K562 (cell line): ENCODE results near the gene PTOV1. TPM values are rescaled to one million over a fixed set of nuclear protein-coding genes. Genes with fewer than 3 reads are reported as not detected.

ENCODE experiments used
- AFF1 ChIP-seq, 2 experiments: fragments of 450-650 bp; IDR thresholded peaks; 2 replicates each; pipeline ENCODE4 v1.6.1; 2018; ENCODE audit warnings: mild to moderate bottlenecking in 2 of 2, low read depth in 1 of 2; ENCODE audit not compliant: partially characterized antibody in 2 of 2
- ATF1 ChIP-seq, 2 experiments: fragments of 450-650 bp in 1 of 2; IDR thresholded peaks; 2 replicates each; pipeline ENCODE4 v1.6.1; 2016; ENCODE audit warnings: missing compliant biosample characterization in 1 of 2, missing genetic modification characterization in 1 of 2
- E2F8 ChIP-seq: fragments of 450-650 bp; IDR thresholded peaks from 2 replicates; pipeline ENCODE4 v1.7.1; 2018; ENCODE audit warnings: mild to moderate bottlenecking, low read depth; ENCODE audit not compliant: partially characterized antibody
- MITF ChIP-seq: IDR thresholded peaks from 2 replicates; pipeline ENCODE4 v1.6.1; 2014; ENCODE audit warnings: antibody characterized with exemption
- MXI1 ChIP-seq: IDR thresholded peaks from 2 replicates; pipeline ENCODE4 v1.6.1; 2011; ENCODE audit warnings: low read depth, mild to moderate bottlenecking, improper control_type of control experiment, low read length
- NEUROD1 ChIP-seq: fragments of 150-350 bp; IDR thresholded peaks from 2 replicates; pipeline ENCODE4 v1.6.1; 2014; ENCODE audit warnings: borderline replicate concordance, low read length, low read depth; ENCODE audit not compliant: partially characterized antibody
- OTX1 ChIP-seq: fragments of 450-650 bp; formaldehyde crosslinking; IDR thresholded peaks from 2 replicates; pipeline ENCODE4 v1.4.0; 2022; ENCODE audit warnings: mild to moderate bottlenecking
- PHTF2 ChIP-seq: fragments of 250-450 bp; sonication (Bioruptor Pico); IDR thresholded peaks from 2 replicates; pipeline ENCODE4 v1.5.0; 2021; ENCODE audit warnings: mild to moderate bottlenecking
- SIN3A ChIP-seq, 2 experiments: fragments of 150-350 bp in 1 of 2; IDR thresholded peaks; 2 replicates each; pipeline ENCODE4 v1.6.1; 2011 to 2016; ENCODE audit warnings: borderline replicate concordance in 2 of 2, low read depth in 2 of 2, low read length in 2 of 2, mild to moderate bottlenecking in 2 of 2, moderate library complexity in 2 of 2; ENCODE audit not compliant: control insufficient read depth in 1 of 2
- TFE3 ChIP-seq: fragments of 450-650 bp; formaldehyde crosslinking; IDR thresholded peaks from 2 replicates; pipeline ENCODE4 v1.4.0; 2020; ENCODE audit warnings: mild to moderate bottlenecking, mixed read lengths
- XRCC3 ChIP-seq: fragments of 450-650 bp; IDR thresholded peaks from 2 replicates; pipeline ENCODE4 v1.6.1; 2017; ENCODE audit warnings: mild to moderate bottlenecking, moderate library complexity
- ZFX ChIP-seq: sonication (generic); formaldehyde crosslinking; IDR thresholded peaks from 2 replicates; pipeline ENCODE4 v1.8.0; 2022; ENCODE audit warnings: mild to moderate bottlenecking, missing genetic modification reagents, moderate library complexity
- ZNF143 ChIP-seq: sonication (generic); formaldehyde crosslinking; IDR thresholded peaks from 2 replicates; pipeline ENCODE4 v1.9.0; 2022; ENCODE audit warnings: mild to moderate bottlenecking, missing genetic modification reagents
- ZNF347 ChIP-seq: fragments of 450-650 bp; formaldehyde crosslinking; IDR thresholded peaks from 2 replicates; pipeline ENCODE4 v1.4.0; 2020; ENCODE audit warnings: low read depth, mild to moderate bottlenecking, moderate library complexity
- ZNF699 ChIP-seq: fragments of 250-450 bp; sonication (Bioruptor Pico); IDR thresholded peaks from 2 replicates; pipeline ENCODE4 v1.8.0; 2021; ENCODE audit warnings: mild to moderate bottlenecking, moderate library complexity; ENCODE audit not compliant: insufficient replicate concordance
- polyA plus RNA-seq, 8 experiments: library from polyadenylated mRNA; depleted of rRNA in 4 of 8; stranded (reverse) in 5 of 8; unstranded in 3 of 8; fragments of >200 nt; fragmentation: Nextera tagmentation in 2 of 8; fragmentation: Illumina TruSeq in 1 of 8; extraction: Ambion mirVana in 2 of 8; extraction: Trizol in 1 of 8; gene quantifications; 2 replicates each; pipeline versions ENCODE4 v1.2.1 to v1.2.3, GENCODE V29; 2011 to 2014; ENCODE audit warnings: inconsistent platforms in 1 of 8, missing spikeins in 1 of 8
- total RNA-seq, 7 experiments: library from RNA; depleted of rRNA in 6 of 7; stranded (reverse); fragments of >200 nt in 6 of 7; fragmentation: Illumina TruSeq in 2 of 7; extraction: Trizol in 2 of 7; gene quantifications; 2 replicates each; pipeline versions ENCODE4 v1.2.1 to v1.2.3, GENCODE V29; 2011 to 2021; ENCODE audit warnings: low replicate concordance in 1 of 7

The PTOV1 gene
- total and polyA plus RNA-seq, 9 of the 15 experiments (the other 6 are each of a cell fraction or from before 2014, with no cell fraction given): 4.9 to 169 (median 43.5) TPM

GRCh38 chr19:49812997-49813861 lies 37.7 kb upstream of the PTOV1 start, which contains the start of gene FUZ (continued):
- TF ChIP-seq MITF: no peak
- TF ChIP-seq ZNF143 (CRISPR knock-in tag): peak; percentile 46; the same call in 1 of the 2 replicates
- no peak for TF ChIP-seq ATF1 (CRISPR knock-in tag; IDR thresholded peaks at IDR 0.05)
- peak; percentile 61; the same call in 1 of the 2 replicates for TF ChIP-seq ATF1 (tag; IDR thresholded peaks at IDR 0.05)
- no peak for TF ChIP-seq PHTF2 (CRISPR knock-in tag)
- peak; percentile 54 for TF ChIP-seq ZFX (CRISPR knock-in tag)
- TF ChIP-seq SIN3A (IDR thresholded peaks at IDR 0.05; ENCODE audit: borderline replicate concordance in 2 of 2, control insufficient read depth in 1 of 2, low read depth in 2 of 2, low read length in 2 of 2): peak in 1 of 2 experiments; percentile 90; a peak in 2 of 4 replicates
- TF ChIP-seq ZNF347 (CRISPR knock-in tag): no peak
- TF ChIP-seq AFF1 (IDR thresholded peaks at IDR 0.05; ENCODE audit: low read depth in 1 of 2, partially characterized antibody in 2 of 2): no peak
- no peak for TF ChIP-seq OTX1 (CRISPR knock-in tag)
- peak; percentile 55 for TF ChIP-seq NEUROD1
- no peak for TF ChIP-seq TFE3 (CRISPR knock-in tag)
- no peak for TF ChIP-seq ZNF699 (CRISPR knock-in tag)
- peak; percentile 70; the same call in 1 of the 2 replicates for TF ChIP-seq MXI1
- TF ChIP-seq E2F8: peak; percentile 62
- no peak for TF ChIP-seq XRCC3
